Prostate gland (tissue), 2 donors: ENCODE data around the gene CSNK1G1. TPM values are rescaled to one million over a fixed set of nuclear protein-coding genes. Genes with fewer than 3 reads are reported as not detected.

Experiments
- DNase-seq: peaks from one replicate; pipeline ENCODE4 v3.0.0-alpha.2; 2019; ENCODE audit warnings: low spot score
- H3K27ac ChIP-seq, 2 donors: fragments of 200-600 bp; sonication (generic); 2 replicates each; pipeline ENCODE4 v1.5.1; 2017 to 2019
- H3K27me3 ChIP-seq: fragments of 200-600 bp; sonication (generic); replicated peaks from 2 replicates; pipeline ENCODE4 v1.5.1; 2019; ENCODE audit not compliant: insufficient read depth
- H3K36me3 ChIP-seq, 2 donors: fragments of 200-600 bp; sonication (generic); 1 replicate in 1 of 2; 2 replicates in 1 of 2; pipeline versions ENCODE4 v1.5.1 to v1.8.1; 2017 to 2019
- H3K4me1 ChIP-seq: fragments of 200-600 bp; sonication (generic); replicated peaks from 2 replicates; pipeline ENCODE4 v1.5.1; 2019
- H3K4me3 ChIP-seq, 2 donors: fragments of 200-600 bp; sonication (generic); 2 replicates each; pipeline ENCODE4 v1.5.1; 2017 to 2019
- H3K9me3 ChIP-seq: fragments of 200-600 bp; sonication (generic); 2 replicates; pipeline ENCODE4 v1.5.1; 2017
- POLR2A ChIP-seq: fragments of 450-650 bp; IDR thresholded peaks from one replicate; pipeline ENCODE4 v1.6.1; 2016; ENCODE audit warnings: antibody characterized with exemption, mild to moderate bottlenecking
- POLR2AphosphoS5 ChIP-seq: sonication (generic); formaldehyde crosslinking; IDR thresholded peaks from one replicate; pipeline ENCODE4 v1.6.1; 2017; ENCODE audit warnings: antibody characterized with exemption
- WGBS: methylation state at CpG from one replicate; pipeline ENCODE4 v1.1.5; 2018; 5-methylcytosine and 5-hydroxymethylcytosine counted together
- intact Hi-C: fragments of 100-400 bp; cut with DNase I; formaldehyde crosslinking; loops from one replicate; pipeline ENCODE4 v1.14.2; 2022
- total RNA-seq, 2 donors: library from RNA; depleted of rRNA; stranded (reverse); fragments of >200 nt; gene quantifications; one replicate each; pipeline ENCODE4 v1.1.0, GENCODE V29; 2016
- TF ChIP-seq, protein P1 (sequence below), 4 experiments: fragments of 200-600 bp in 2 of 4; fragments of 450-650 bp in 2 of 4; sonication (generic) in 2 of 4; IDR thresholded peaks; 1 replicate in 3 of 4; 2 replicates in 1 of 4; pipeline ENCODE4 v1.5.1; 2016 to 2019; ENCODE audit warnings: antibody characterized with exemption in 4 of 4, mild to moderate bottlenecking in 2 of 4, moderate library complexity in 2 of 4

CSNK1G1 gene
- total RNA-seq, 2 donors from 2014 or later = 9.2 to 20.6 TPM

DNA sequence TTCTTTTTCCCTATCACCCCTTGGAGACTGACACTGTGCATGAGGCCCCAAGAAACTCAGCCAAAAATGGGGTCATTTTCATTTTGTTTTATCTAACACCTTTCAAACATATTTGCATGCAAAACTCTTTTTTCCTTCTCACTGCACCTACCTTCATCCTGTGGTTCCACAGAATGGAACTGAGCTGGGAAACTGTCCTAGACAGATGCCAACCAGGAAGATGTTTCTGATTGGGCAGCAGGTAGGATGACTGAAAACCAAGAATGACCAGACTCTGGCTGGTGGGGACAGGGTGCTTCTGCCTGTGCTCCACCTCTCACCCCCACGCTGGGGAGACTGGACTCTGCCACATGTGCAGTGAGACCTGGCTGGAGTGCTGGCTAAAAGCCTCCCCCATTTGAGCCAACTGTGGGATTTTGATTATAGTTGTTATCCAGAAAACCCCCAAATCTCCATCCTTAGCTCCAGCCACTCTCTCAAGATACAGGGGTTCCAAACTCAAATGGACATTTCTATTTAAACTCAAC, 198.3 kb downstream of the CSNK1G1 start:
- TF ChIP-seq POLR2A = no peak
- TF ChIP-seq, protein P1, sequence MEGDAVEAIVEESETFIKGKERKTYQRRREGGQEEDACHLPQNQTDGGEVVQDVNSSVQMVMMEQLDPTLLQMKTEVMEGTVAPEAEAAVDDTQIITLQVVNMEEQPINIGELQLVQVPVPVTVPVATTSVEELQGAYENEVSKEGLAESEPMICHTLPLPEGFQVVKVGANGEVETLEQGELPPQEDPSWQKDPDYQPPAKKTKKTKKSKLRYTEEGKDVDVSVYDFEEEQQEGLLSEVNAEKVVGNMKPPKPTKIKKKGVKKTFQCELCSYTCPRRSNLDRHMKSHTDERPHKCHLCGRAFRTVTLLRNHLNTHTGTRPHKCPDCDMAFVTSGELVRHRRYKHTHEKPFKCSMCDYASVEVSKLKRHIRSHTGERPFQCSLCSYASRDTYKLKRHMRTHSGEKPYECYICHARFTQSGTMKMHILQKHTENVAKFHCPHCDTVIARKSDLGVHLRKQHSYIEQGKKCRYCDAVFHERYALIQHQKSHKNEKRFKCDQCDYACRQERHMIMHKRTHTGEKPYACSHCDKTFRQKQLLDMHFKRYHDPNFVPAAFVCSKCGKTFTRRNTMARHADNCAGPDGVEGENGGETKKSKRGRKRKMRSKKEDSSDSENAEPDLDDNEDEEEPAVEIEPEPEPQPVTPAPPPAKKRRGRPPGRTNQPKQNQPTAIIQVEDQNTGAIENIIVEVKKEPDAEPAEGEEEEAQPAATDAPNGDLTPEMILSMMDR (IDR thresholded peaks at IDR 0.05) = no peak
- no peak for TF ChIP-seq POLR2AphosphoS5
- Histone ChIP-seq H3K36me3 (peaks cover 26 to 38% of the 10 kb centered on the region in 2 donors), H3K27me3 (no peaks in the 10 kb centered on the region), H3K9me3 (no peaks in the 10 kb centered on the region), H3K27ac (no peak overlapping the region), H3K4me1 (peaks cover 15% of the 10 kb centered on the region), H3K4me3 (no peak overlapping the region)
- no peak for DNase-seq
- intact Hi-C loops = no loop called here
- 69% methylated on average over 1 of the region's 1 CpG for WGBS

DNA sequence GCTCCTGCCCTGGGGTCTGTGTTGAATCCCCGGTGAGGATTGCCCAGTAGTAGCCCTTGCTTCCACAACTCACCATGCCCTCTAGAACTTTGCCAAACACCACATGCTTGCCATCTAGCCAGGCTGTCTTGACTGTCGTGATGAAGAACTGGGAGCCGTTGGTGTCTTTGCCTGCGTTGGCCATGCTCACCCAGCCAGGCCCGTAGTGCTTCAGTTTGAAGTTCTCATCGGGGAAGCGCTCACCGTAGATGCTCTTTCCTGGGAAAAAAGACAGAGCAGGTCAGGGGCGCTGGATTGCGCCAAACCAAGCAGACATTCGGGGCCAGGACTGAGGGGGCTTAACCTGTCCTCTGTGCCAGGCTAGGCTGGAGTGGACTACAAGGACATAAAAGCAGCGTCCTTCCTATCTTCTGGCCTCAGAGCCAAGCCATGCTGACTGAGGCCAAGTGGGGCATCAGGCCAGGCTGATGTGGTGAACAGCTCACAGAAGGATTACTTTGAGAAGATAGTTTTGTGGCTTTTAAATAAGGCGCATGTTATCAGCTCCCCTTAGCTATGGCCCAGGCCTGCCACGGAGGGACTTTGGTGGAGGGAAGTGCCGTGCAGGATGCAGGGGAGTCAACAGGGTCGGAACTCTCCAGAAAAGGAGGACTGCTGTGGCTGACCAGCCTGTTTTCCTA, 199.2 kb downstream of the CSNK1G1 start:
- Histone ChIP-seq H3K4me3 (no peak overlapping the region), H3K4me1 (peaks cover 19% of the 10 kb centered on the region), H3K9me3 (no peaks in the 10 kb centered on the region), H3K27ac (no peak overlapping the region), H3K36me3 (peaks cover 26 to 38% of the 10 kb centered on the region in 2 donors), H3K27me3 (no peaks in the 10 kb centered on the region)
- TF ChIP-seq POLR2AphosphoS5 = no peak
- TF ChIP-seq, protein P1 (IDR thresholded peaks at IDR 0.05) = no peak
- TF ChIP-seq POLR2A = no peak
- WGBS = 86% methylated on average over 16 of the region's 16 CpGs
- no peak for DNase-seq
- intact Hi-C loops = no loop called here

DNA sequence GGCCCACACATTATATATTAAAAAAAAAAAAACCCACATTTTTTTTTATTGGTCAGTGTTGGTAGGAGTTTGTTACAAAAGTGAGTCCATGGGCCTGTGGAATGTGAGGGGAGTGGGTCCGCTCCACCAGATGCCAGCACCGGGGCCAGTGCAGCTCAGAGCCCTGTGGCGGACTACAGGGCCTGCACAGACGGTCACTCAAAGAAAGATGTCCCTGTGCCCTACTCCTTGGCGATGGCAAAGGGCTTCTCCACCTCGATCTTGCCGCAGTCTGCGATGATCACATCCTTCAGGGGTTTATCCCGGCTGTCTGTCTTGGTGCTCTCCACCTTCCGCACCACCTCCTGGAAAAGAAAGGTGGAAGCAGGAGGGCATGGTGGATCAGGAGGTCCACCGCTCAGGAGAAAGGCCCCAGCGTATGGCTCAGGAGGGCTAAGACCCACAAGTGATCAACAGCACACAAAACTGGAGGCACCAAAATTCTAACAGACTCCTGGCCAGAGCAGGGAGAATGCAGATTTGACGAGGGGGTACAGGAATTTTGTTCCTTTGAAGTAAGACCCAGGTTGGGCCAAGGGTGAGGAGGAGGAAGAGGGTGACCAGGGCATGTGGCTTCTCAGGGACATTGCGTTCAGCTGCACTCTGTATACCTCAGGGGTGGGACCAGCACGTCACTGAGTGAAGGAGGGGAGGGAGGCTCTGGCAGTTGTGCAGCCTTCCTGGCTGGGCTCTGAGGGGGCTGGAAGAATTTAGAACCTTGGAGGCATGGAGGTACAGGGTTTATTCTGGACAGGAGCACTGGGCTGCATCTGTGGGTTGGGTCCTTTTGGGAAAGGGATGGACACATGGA, 199.9 kb downstream of the CSNK1G1 start:
- peaks cover 11% of the 10 kb centered on the region for H3K4me1 ChIP-seq
- H3K36me3 ChIP-seq = peaks cover 26 to 38% of the 10 kb centered on the region in 2 donors
- 83% methylated on average over 15 of the region's 15 CpGs for WGBS
- H3K4me3 ChIP-seq = no peak overlapping the region
- no peak overlapping the region for H3K27ac ChIP-seq
- H3K9me3 ChIP-seq = no peaks in the 10 kb centered on the region
- TF ChIP-seq, protein P1 (IDR thresholded peaks at IDR 0.05) = no peak
- TF ChIP-seq POLR2AphosphoS5 (no peak), POLR2A (no peak)
- intact Hi-C loops = no loop called here
- no peak for DNase-seq
- no peaks in the 10 kb centered on the region for H3K27me3 ChIP-seq

DNA sequence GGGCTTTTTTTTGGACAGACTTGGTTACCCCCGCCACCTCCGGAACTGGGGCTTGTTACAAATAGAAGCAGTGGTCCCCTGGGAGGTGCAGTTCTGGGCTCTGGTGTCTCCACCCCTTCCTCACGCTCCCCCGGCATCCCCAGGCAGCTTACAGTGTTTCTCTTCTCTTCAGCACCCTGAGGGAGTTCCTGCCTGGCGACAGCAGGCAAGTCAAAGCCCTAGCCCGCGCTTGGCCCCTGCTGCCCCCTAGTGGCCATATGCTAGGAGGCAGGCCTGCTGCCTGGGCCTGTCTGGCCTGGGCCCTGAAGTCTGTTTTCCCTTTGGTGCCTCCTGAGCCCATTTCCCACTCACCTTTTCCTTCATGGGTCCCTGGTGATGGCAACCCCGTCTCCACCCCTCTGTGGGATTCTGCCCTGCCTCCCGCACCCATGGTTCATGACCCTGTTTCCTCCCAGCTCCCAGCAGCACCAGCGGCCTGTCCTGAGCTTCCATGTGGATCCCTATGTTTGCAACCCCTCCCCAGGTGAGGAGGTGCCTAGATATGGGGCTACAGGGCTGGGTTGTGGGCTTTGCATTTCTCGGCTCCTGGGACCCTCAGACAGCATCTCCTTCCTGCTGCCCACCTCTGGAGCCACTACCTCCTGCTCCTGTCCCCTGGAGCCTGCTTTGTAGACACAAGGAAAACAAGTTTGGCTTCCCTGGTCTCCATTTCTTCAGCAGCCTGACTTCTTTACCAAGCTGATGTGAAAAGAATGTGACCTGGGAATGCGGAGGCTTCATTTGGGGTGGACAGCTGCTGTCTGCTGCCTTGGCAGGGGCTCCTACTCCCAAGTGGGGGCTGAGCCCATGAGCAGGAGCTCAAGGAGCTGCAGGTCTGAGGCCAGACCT, 202.2 kb downstream of the CSNK1G1 start:
- Histone ChIP-seq H3K36me3 (peaks cover 15 to 21% of the 10 kb centered on the region in 2 donors), H3K27me3 (no peaks in the 10 kb centered on the region), H3K9me3 (no peaks in the 10 kb centered on the region), H3K4me3 (peak overlapping the region in 1 of 2 donors; percentile 57), H3K4me1 (peaks cover 4% of the 10 kb centered on the region), H3K27ac (peak overlapping the region; percentile 42 to 63)
- DNase-seq = peak; percentile 88
- intact Hi-C loops = no loop called here
- WGBS = 21% methylated on average over 12 of the region's 12 CpGs
- TF ChIP-seq POLR2AphosphoS5 (peak; percentile 60), POLR2A (no peak)
- TF ChIP-seq, protein P1 (IDR thresholded peaks at IDR 0.05) = peak; percentile 91 to 97 (median 94)
